ENCODE measurements around the gene EPHB1.
"Not testable (repeated sequence)": the region's sequence is repeated elsewhere in the genome, so short reads cannot be mapped to it uniquely, and the experiment has no call there.

The EPHB1 gene

DNA sequence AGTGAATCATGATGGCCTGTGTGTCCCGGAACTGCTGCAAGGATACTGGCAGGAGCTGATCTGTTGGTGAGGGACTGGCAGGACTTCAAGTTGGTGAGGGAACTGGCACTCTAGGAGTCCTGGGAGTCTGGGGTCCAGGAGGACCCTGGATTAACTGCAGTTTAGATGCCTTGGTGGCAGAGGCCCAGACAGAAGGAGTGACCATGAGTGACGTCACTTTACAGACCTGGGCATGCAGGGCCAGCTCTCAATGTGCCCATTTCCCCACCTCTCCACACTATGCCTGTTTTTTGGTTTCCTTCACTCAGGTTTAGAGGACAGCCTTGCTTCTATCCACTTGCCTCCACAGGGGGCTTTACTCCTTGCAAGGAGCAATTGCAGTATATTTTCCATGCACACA lies 154.1 kb downstream of the EPHB1 start:
- DNase-seq (ENCODE audit: low read depth in 3 of 3) = no peak

DNA sequence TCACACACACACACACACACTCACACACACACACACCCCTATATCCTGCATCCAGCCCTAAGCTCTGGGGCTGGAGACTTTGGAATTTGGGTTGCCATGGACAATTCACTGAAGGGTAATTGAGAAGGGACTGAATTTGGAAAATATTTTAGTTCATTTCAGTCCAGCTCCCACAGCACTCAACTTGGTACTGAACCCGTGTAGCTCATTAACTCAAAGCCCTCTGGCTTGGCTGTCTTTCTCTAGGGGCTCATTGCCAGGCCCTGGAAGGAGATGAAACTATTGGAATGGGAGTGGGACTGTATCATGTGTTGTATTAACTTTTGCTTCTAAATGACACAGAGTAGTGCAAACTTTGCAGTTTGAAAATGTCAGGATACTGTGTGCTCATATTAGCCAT lies 157.3 kb downstream of the EPHB1 start:
- no peak for DNase-seq (ENCODE audit: low read depth in 3 of 3)

DNA sequence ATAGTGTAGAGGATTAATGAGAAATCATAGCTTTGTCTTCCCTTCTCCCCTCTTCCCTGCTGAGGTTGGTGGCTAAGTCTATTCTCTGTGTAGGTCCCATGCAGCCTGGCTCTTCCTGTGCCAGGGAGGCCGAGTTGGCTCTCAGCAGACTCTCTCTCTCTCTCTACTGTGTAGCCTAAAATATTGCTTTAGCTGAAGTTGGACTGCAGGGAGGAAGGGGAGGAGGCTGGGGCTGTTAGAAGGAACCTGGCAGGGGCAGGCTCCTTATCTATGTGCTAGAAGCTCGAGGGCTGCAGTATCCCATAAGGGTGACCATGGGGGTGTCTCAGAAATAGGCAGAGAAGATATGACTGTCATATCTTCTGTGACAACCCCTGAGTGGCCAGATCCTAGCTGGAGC lies 160.8 kb downstream of the EPHB1 start:
- DNase-seq (ENCODE audit: low read depth in 3 of 3) = no peak

DNA sequence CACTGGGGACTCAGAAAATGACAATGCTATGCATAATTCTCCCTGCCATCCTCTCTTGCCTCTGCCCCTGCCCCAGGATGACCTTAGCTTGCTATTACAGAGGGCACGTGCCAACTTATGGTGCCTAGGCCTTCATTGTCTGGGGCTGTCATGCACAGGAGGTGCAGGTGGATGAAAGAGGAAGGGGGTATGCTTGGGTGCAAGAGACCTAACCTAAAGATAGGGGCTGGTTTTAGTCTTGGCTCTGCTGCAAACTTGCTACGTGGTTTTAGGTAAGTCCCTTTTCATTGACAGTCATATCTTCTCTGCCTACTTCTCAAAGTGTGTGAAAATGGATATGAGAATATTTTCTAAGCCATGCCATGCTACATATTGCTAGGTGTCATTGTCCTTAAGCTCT lies 161.3 kb downstream of the EPHB1 start:
- DNase-seq (ENCODE audit: low read depth in 3 of 3) = no peak

DNA sequence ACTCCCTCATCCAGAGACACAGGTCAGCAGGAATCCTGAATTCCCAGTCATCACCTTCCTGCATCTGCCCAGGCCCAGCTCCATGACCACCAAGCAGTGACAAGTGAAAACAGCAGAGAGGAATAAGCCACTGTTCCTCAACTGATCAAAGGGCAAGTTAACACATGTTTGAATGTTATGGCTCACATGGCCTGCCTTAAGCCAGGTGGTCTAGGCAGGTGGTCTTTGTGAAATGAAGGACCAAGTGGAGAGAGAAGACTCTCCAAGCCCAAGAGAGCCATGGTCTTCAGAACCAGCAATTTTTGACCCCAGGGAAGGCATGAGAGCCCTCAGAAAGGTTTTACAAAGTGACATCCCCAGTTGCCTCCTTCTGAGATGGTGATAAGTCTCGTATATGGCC lies 161.8 kb downstream of the EPHB1 start:
- no peak for DNase-seq (ENCODE audit: low read depth in 3 of 3)

DNA sequence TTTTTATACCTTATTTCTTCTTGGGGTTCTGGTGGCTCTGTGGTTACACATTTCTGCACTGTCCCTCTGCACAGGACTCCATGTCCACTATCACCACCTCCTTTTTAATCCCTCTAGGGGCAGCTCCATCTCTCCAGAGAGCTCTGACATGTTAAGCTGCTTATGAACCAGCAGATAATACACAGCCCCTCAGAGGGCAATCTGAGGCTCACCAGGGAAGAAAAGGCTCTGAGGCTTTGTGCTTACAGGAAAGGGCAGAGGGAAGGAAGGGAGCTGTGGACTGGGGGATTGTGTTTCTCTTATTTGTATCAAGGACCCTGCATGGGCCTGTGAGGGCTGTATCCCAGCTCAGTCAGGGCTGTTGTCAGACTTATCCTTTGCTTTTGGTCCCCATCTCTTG lies 164.5 kb downstream of the EPHB1 start:
- DNase-seq (ENCODE audit: low read depth in 3 of 3) = no peak

DNA sequence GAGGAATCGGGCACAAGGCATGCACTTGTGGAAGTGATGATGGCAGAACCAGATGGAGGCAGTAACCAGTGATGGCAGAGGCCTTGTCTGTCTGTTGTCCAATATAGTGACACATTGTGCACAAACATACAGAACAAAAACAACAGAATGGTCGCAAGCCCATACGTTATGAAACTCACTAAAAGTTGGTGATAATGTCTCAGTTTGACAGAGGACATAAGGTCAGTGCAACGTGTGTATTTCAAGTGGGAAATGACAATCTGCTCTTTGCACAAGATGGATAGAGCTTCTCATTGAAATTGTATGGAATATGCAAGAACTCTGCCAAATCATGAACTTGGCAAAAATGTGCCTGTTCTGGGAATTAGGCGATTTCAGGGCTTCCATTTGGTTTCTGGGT lies 169.2 kb downstream of the EPHB1 start:
- no peak for DNase-seq (ENCODE audit: low read depth in 3 of 3)

DNA sequence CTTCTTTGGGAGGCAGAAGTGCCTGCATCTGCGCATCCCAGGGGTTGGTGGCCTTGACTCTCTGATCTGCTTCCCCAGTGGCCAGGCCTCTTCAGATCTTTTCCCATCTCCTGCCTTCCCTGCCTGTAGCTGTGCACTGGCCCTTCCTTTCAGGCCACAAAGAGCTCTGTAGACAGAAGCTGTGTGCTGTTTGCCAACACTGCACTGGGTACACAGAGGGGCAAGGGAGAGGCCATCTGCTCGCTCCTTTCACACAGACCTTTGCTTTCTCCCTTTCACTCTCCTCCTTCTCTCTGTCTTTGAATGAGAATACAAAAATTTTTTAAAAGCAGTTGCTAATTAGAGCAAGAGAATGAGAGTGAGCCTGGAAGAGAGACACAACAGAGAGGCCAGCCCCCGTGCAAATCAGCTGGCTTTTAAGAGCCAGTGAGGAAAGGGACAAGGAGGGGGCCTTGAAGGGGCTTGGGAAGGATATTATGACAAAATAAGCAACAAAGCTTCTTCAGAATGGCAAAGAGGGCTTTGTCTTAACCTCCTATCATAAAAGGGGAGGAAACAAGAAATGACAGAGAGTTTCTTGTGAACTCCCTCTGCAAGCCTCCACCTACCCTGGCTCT lies 170.9 kb downstream of the EPHB1 start:
- no peak for DNase-seq (ENCODE audit: low read depth in 3 of 3)

DNA sequence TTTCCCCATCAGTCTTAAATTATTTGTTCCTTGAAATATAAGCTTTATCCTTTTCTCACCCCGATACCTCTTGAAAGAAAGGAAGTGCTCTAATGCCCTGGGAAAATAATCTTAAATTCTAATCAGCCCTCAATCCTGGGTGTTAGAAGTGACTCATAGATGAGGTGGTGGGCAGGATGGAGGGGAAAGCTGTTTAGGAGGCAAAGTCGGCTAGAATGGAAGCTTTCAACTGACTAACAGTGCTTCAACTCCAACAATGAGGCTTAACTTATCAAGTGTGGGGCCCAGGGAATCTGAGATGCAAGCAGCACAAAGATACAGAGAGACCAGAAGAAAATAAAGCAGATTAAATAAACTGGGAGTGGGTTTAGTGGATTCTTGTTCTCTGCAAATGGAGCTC lies 175.8 kb downstream of the EPHB1 start:
- no peak for DNase-seq (ENCODE audit: low read depth in 3 of 3)

DNA sequence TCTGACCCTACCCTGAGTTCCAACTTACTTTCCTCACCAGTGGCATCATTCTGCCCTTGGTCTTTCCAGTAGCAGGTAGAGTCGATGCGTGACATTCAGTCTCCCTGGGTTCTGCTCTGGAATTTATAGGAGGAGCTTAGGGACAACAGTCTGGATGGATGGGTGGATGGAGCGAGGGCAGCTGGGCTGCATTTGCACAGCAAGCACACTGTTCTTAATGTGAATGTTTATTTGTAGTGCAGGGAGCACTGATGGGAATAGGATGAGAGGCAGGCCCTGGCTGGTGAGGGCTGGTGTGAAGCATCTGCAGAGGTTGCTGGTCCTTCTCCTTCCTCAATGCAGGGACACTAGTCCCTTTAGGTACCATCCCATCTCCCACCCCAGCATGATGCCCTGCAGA lies 176.2 kb downstream of the EPHB1 start:
- no peak for DNase-seq (ENCODE audit: low read depth in 3 of 3)

DNA sequence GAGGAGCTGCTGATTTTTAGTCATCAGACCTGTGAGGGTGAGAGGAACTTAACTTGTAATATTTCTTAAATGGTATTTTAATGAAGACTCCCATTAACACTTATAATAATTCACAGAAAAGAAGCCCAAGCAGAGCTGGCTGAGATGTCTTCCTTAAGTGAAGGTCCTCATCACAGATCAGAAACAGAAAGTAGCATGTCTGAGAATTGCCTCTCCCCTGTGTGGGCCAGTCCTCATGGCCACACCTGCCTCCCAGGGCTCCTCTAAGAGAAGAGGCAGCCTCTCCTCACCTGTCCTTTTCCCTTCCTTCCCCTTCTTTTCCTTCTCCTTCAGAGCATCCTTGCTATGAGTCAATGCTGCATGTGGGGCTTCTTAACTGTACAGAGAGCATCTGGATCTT lies 176.8 kb downstream of the EPHB1 start:
- DNase-seq (ENCODE audit: low read depth in 3 of 3) = not testable (repeated sequence)

DNA sequence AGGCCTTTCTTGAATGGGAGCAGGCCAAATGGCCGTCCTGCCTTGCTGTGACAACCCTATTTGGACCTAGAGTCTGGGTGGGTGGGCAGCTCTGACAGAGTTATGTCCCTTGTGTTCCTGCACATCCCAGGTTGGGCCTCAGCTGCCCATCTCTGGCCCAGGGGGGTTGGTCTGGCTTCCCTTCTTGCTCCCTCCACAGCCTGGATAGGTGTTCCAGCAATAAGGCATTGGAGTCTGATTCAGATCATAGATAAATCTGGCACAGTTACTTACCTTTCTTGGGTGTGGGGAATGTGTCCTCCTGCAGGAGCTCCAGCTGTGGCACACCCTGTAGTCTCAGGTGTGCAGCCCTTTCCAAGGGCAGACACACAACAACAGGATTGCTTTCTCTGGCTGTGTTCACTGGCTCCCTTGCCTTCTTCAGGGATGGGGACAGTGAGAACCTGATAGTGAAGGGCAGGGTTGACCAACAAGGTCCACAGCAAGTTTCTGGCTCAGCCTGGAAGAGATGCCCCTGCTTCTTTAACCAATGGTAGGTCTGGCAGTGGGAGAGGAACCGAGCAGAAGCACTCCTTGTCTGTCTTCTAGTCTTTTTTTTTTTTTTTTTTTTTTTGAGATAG lies 177.9 kb downstream of the EPHB1 start:
- no peak for DNase-seq (ENCODE audit: low read depth in 3 of 3)

DNA sequence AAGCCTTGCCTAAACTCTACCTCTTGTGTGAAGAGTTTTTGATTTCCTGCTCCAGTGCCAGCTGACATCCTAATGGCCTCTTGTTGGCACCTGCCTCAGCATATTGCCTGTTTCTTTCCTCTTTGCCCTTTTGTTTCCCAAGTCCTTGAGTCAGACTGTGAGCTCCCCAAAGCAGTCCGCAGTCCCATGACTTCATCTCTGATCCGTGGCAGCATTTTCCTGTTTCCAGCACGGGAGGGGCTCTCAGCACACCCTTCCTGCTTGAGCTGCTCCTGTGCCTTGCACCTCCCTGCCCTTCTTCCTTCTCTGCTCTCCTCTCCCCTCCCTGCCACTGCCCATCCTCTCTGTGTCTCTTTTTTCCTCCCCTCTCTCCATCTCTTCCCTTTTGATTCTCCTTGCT lies 179.6 kb downstream of the EPHB1 start:
- DNase-seq (ENCODE audit: low read depth in 3 of 3) = no peak

DNA sequence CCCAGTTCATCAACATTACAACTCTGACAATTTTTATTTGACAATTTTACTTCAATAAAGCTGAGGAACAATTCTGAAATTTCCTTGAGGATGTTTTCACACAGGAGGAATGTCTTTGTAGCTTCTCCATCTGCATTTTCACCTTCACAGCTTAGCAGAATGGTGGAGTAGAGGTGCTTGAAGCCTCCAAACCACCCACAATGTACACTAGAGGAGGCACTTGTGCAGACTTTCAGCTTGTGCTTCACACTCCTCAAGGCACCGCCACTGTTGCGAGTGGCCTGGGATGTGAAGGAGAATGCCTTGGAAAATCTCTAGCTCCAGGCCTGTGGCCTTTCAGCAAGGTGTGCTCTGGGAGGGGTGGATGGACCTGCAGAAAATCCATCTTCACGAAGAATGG lies 181.9 kb downstream of the EPHB1 start:
- no peak for DNase-seq (ENCODE audit: low read depth in 3 of 3)

DNA sequence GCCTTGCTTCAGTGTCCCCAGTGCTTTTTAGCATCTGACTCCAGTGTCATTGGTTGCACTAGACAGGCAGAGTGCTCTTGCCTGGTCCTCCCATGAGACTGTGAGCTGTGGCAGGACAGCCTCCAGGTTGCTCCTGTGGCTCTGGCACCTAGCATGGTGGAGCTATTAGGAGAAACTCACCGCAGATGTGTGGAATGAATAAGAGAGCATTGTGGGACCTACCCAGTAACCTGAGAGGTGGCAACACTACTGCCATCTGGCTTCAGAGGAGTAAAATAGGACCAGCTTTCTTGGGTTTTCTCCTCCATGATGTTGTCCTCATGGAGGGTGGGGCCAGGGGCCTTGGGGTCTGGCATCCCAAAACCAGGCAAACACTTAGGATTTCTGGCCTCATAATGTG lies 183.6 kb downstream of the EPHB1 start:
- DNase-seq (ENCODE audit: low read depth in 3 of 3) = no peak

DNA sequence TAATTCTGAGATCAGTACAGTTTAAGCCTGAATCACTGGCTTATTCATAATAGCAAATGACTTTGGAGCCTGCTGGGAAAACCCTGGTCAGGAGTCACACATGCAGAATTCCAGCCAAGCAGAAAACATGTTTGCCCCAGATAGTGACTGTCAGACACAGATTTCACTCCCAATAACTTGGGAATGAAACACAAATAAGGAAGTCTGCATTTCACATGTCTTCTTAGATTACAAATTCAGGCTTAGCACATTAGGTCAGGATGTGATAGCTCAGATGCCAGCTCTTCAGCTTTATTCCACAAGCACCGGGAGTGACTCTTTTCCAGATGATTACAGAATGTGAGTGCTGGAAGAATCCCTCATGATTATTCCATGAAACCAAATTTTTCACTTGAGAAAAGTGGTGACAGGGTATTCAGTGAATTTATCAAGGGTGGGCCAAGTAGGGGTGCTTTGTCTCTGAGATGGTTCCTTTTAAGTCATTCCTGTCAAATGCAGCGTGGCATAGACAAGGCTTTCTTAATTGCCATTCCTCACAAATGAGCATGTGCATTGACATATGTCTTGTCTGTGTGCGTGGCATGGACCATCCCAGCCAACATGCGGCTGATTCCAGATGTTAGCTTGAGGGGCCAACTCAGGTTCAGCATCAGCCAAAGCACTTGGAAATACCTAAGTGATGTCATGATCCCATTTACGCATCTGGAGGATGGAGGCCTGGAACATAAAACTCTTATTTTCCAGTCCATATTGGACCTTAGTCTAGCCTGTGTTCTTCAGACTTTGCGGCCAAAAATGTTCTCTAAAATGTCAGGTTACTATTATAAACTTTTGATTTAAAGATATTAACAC lies 191.0 kb downstream of the EPHB1 start:
- no peak for DNase-seq (ENCODE audit: low read depth in 3 of 3)

DNA sequence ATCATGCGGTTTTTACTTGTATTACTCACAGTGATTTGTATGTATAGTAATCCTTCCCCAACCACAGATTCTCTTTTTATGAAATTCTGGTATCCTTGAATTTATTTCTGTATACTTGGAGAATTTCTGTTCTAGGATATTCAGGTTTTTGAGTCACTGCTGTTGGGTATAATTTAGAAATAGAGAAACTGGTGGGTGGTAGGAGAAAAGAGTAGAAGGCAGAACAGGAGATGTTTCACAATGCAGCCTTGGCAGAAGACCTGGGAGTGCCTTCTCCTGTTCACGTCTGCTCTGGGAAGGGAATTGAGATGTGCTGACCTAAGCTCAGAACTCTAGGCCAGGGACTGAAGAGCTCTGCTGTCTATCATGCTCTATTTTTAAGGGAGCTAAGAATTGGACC lies 193.6 kb downstream of the EPHB1 start:
- no peak for DNase-seq (ENCODE audit: low read depth in 3 of 3)

DNA sequence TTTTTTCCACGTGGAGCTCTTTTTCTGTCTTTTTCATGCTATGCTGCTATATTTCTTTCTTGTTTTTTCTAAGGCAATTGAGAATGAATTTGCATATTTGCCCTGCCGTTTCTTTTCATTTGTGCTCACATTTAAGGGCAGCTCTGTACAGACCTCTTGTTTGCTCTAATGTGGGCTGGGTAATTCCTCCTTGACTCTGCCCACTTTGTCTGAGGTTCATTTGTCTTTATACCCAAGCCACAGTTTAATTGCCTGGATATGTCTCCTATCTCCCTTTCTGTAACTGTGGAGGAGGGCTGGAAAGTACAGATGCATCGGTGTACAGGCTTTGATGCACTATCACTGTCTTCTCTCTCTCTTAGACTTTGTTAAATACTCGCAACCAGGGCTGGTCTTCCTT lies 195.9 kb downstream of the EPHB1 start:
- no peak for DNase-seq (ENCODE audit: low read depth in 3 of 3)

DNA sequence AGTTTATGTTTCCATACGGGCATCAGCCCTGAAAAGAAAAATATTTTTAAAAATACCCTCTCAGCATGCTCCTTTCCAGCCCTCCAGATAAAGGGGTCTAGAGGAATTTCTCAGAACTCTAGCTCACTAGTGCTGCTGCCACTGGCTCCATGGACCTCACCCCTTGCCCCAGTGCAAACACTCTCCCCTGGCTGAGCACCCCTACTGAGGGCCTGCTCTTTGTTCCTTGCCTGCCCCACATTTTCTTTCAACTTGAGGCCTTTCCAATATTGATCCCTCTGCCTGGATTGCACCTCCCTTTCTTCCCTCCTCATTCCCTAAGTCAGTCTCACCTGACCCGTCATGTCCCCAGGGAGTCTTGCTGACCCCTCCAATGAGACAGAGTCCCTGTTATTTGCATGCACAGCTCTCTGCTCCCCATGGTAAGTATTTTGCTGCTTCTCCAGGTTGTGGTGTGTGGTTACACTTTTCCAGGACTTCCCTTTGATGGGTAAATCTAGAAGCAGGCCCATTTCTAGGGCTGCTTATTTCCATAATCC lies 196.5 kb downstream of the EPHB1 start:
- DNase-seq (ENCODE audit: low read depth in 3 of 3) = no peak

DNA sequence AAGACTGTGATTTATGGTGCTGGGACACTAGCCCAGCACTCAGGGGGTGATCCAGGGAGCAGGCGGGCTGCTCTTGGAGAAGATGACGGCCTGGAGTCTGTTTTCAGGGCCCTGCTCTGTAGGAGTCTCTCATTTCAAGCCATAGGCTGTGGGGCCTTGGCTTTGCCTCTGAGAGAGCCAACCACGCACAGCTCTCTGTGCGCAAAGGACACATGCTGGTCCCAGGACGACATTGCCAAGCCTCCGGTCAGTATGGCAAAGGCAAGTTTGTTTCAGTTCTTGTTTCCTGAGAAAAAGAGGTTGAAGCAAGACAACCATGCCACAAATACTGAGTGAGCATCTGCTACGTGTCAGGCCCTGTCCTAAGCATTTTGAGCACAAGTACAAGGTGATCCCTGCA lies 197.1 kb downstream of the EPHB1 start:
- no peak for DNase-seq (ENCODE audit: low read depth in 3 of 3)

DNA sequence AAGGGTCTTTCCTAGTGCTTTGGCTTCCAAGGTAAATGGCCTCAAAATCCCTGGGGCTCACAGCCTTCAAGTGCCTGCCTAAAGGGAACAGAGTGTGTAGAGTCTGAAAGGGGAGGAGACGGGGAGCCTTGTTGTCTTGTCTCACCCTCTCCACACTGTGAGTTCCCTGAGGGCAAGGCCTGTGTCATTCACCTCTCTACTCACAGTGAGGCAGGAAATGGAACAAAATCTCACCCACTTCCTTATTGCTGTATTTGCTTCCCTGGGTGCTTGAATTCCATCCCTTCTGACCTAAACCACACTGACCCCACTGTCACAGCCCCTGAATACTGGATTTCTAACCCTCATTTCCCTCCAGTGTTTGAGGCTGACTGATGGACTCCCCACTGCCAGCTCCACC lies 197.5 kb downstream of the EPHB1 start:
- DNase-seq (ENCODE audit: low read depth in 3 of 3) = no peak

DNA sequence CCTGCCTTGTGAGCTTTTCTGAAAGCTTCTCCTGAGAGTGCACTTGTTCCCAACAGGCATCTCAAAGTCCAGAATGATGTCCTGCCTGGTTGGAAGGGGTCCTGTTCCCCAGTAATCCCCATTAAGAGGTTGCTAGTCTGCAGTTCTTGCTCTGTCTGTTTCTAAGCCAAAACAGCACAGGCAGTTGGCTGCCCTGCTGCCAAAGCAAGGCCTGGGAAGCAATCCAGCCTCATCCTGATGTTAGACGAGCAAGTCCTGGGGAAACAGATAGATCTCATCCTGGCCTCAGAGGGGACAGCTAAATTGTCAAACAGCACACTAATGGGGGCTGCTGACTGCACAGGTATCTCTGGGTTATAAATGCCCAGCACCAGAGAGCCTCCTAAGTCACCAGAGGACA lies 198.0 kb downstream of the EPHB1 start:
- DNase-seq (ENCODE audit: low read depth in 3 of 3) = no peak

DNA sequence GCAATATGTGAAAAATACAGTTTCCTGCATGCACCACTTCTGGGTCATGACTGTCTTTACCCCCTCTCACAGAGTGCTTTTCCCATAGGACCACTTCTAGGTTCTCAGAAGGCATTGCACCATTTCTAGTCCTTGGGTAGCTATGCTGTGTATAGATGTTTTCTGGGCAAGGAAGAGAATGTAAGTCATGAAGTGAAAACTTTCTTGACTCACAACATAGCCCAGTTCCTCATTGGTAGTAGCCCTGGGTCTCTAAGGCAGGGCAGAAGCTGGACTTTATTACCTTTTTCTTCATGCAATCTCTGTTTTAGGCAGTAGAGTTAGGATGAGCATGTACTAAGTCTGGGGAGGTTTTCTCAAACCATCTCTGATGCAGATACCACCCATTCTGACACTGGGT lies 203.1 kb downstream of the EPHB1 start:
- no peak for DNase-seq (ENCODE audit: low read depth in 3 of 3)
